Measurements from ENCODE around the gene AMOTL2.

The AMOTL2 gene

DNA sequence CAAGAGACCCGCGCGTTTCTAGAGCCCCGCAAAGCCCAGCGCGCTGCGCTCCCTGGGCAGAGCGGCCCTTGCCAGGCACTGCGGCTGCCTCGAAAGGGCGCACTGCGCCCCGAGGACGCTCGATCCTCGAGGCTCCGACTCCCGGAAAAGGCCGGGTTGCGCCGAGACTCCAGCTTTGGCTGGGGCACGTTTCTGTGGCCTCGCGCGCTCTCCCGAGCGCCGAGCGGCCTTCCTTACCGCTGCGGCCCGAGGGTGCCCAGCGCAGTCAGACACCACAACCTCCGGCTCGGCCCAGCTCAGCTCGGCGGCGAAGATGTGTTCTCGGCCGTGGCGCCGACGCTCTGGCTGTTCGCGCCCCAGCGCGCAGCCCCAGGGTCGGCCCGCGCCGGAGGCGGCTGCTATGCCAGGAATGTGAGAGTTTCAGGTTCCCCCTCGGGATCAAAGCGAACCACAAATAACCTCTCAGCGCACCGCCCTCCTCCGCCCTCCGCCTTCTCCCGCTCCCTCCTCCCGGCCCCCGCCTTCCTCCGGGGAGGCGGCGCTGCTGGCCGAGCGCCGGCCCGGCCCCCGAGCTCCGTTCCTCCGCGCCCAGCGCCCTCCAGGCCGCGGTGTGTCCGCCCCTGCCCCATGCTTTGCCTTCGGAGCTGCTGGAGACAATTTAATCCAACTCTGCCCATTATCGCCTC, at the start of gene AMOTL2:
TSS of gene AMOTL2 (minus strand) at position 343 of the 686 bp plus-strand sequence. CDS start 3,014 bp downstream, outside the sequence.
- peak; percentile 4 for DNase-seq

DNA sequence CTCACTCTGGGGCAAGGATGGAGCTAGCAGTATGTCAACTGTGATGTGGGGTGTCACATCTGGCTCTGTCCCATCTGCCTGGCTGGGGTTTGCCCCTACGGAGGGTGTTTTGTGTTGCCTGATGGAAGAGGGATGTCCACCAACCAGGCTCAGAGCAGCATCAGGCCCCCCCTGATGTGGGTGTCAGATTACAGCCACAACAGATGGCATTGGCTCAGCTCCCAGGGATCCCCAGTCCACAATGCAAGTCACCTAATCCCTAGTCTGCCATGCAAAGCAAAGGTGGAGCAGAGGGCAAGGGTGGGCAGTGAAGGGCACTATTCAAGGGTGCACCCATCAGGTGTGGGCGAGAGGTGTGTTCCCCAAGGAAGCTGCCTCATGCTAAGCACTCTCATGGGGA, 48.9 kb upstream of the AMOTL2 start:
- no peak for DNase-seq

DNA sequence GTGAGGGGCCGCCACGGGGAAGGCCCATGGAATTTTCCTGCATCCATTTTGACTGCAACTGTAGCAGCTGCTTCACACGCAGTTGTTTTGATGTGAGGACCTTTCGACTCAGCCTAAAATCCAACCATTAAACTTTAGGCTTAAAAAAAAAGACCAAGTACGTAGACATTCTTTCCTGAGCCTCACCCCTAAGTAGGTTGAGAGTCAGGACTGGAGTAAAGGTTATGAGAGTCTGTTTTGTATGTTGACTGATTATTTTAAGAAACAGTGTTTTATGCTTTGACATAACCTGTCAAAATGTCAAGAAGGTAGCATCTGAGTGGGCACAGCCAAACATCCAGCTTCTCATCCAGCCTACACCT, 45.7 kb upstream of the AMOTL2 start:
- no peak for DNase-seq

DNA sequence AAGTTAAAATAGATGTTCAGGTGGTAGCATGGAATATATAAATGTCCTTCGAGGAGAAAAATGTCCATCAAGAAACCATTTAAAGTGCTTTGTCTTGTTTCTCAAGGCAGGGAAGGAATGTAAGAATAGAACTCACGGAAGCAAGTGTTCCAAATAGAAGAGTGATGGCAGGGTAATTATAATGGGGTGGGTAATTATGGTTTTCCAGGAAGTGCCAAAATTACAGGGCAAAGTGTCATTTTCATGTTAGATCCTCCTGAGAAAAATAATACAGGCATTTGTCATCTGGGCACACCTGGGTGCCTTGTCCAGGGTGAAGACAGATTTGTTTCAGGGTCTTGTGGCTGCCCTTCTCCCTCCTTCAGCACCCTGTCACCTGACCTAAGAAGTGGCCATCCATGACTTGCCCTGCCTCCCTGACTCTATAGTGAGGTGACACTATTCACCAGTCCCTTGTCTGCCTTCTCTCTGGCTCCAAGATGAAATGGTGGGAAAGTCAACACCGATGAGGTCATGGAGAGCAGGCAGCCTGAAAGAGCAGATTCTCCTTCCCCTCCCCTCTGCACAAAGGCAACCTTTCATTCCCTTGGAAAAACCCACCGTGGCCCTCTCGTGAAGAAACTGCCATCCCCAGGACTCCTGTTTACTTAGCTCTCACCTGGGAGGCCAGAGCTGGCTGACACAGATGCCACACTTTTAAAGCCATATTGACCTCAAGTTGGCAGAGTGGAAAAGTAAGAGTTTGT, 45.1 kb upstream of the AMOTL2 start:
- DNase-seq, result no peak

DNA sequence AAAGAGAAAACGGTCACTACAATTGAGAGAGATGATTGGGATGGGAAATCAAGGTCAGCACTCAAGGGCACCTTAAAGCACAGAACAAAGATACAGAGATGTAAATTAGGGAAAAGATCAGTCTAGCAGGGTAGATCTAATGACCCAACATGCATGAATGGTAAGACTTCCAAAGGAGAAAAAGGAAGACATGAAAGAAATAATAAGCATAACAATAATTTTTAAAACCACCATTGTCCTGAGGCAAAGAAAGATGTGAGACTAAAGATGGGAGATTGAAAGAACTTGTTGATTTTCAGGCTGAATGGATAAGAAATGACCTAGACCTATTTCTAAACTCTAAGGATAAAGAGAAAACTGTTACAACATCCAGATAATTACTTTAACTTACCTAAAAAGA, 34.8 kb upstream of the AMOTL2 start:
- DNase-seq, result no peak

DNA sequence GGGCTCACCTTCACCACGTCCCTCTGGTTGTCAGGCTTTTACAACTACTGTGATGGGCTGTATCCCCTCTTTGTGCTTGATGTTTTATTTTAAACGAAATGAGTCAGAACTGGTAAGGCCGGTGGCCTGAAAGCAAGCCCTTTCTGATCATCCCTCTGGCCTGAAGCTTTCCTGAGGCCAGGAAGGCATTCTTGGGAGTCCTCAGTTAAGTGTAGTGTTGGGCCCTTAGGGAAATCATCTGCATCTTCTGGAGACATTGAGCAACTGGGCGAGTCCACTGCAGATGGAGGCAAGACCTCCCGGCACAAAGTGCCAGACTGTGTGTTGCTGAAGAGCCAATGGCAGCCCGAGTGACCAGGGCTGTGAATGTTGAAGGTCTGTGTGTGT, 33.0 kb upstream of the AMOTL2 start:
- no peak for DNase-seq

DNA sequence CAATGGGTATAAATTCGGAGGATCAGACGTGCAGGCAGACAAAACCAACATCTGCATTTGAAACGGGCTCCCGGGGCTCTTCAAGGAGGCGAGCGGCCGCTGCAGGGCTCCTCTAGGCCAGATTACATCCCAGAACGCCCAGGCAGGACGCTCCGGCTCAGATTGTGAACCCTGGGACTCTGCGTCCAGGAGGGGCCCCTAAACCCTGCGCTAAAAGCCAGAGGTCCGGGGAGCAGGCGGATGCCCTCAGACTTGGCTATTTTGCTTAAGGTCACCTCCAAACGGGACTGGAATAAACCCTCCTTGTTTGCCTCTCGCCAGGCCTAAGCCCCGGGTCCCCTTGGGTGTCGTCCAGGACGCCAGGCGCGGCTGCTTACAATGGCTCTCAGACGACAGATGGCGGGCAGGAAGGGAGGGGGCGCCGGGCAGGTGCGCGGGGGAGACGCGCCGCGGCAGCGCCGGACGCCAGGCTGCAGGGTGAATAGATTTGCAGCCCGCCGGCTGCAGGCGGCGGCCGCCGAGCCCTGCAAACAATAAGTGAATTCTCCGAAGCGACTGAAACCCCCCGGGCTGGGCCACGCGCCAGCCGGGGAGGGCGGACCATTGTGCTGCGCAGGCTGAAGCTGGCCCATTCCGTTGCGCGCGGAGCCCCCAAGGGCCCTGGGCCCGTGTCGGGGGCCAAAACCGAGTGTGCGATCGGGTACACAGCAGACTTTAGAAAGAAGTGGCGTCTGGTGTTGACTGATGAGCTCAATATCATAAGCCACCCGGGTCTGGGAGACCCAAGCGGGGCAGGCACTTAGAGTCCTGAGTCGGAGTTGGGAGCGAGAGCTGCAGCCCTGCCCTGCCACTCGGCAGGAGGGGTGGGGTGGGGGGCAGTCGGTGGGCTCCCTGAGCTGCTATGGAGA, 32.3 kb upstream of the AMOTL2 start:
- DNase-seq, result no peak

DNA sequence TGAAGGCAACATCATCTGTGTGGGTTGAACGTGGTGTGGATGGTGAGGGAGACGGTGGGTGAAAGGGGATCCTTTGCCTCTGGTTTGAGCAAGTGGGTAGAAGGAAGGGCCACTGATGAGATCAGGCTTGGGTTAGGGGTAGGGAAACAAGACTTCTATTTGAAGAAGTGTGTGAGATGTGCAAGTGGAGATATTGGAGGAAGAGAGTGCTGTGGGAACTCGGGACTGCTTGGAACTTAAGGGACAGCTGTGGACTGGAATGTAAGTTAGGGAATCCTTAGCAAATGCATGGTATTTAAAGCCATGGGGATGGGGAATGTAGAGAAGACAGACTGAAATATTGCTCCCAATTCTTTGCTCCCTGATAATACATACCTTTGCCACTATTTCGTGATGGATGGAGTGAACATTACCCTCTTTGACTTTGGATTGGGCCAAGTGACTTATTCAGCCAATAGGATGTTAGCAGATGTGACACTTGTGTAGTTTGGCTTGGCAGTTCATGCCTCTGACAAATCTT, 30.2 kb upstream of the AMOTL2 start:
- DNase-seq, result no peak

DNA sequence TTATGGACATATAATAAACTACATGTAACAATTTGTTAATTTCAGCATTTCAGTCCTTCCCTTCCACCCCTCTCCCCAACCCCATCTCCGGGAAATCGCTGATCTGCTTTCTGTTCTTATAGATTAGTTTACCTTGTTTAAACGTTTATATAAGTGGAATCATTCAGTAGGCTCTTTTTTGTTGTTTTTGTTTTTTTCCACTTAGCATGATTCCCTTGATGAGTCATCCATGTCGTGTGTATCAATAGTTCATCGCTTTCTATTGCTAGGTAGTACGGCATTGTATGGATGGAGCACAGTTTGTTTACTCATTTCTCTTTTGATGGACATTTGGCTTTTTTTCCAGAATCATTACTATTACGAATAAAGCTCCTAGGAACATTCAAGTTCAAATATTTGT, 23.5 kb upstream of the AMOTL2 start:
- no peak for DNase-seq

DNA sequence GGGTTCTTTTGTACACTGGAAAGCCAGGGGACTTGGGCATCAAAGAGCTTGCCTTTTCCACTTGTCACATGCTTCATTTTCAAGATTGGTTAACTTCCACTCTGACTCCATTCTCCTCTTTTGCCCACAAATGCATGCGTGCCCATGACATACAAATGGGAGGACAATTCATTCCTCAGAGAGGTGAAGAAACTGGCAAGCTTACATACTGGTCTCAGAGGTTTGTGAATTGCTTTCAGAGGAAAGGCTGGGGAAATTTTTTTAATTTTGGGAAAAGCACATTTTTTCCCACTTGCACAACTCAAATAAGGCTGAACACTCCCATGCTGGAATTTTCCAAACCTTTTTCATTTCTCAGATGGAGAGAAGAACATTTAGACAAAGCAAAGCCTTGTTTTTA, 20.9 kb upstream of the AMOTL2 start:
- no peak for DNase-seq

DNA sequence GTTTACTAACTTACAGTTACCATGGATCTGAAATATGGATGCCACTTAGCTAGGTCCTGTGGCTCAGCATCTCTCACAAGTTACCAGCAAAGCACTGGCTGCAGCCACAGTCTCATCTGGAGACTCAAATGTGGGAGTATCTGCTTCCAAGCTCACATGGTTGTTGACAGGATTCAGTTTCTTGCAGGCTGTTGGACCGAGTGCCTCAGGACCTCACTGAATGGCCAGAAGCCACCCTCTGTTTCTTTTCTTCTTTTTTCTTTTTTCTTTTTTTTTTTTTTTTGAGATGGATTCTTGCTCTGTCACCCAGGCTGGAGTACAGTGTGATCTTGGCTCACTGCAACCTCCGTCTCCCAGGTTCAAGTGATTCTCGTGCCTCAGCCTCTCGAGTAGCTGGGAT, 20.1 kb upstream of the AMOTL2 start:
- DNase-seq, result no peak

DNA sequence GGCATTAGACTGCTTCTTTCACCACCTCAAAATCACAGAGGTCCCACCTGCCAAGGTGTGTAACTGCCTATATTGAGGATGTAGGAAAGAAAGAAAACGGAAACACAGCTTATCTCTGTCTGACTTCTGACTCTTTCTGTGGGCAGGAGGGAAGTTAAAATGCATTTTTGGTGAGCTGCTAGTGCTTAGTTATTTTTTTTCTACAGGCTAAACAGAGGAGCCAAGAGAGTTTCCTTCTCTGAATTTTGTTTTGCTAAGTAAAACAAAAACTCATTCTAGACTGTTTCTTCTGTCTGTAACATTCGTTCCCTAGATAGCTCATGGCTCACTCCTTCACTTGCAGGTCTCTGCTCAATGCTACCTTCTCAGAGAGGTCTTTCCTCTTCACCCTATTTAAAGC, 18.8 kb upstream of the AMOTL2 start:
- no peak for DNase-seq

DNA sequence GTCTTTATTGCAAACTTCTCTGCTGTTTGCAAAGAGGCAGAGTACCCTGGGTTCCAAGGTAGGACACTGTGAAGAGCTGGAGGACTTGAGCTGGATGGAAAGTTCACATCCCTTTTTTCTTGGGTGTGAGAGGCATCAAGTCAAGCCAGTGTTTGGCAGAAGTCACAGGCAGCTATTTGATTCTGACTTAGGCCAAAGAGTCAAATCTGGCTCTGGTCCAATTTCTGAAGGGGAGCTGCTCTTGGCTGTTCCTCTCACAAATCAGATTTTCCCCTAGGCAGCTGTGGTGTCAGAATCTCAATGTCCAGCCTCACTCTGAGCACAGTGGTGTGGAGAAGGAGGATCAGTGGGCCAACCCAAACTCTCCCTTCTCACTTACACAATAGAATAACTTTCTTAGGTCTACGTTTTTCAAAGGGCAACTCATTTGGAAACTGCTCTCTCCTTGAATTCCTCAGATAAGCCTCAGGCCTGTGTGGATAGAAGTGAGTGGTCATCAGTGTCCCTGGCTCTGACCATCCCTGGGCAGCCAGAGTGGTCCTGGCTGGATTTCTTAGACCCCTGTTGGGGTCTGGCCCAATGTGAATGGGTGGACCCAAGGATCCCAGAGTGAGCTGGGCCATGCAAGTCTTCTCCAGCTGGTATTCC, 18.2 kb upstream of the AMOTL2 start:
- DNase-seq, result no peak

DNA sequence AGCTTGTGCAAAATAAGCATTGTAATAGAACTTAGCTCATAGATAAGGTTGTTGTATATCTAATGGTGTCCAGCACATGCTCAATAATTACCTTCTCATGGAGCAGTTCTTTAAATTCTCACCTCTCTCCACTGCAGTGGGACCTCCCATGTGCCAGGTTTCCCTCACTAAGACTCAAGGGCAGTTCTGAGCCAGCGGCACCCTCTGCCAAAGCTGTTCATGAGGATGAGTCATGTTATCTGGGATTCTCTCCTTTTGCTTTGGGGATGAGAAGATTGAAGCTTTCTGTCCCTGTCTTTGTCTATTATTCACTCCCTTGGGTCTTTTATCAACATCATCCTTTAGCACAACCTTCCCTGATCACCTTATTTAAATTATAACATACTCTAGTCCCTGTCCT, 15.6 kb upstream of the AMOTL2 start:
- DNase-seq, result no peak

DNA sequence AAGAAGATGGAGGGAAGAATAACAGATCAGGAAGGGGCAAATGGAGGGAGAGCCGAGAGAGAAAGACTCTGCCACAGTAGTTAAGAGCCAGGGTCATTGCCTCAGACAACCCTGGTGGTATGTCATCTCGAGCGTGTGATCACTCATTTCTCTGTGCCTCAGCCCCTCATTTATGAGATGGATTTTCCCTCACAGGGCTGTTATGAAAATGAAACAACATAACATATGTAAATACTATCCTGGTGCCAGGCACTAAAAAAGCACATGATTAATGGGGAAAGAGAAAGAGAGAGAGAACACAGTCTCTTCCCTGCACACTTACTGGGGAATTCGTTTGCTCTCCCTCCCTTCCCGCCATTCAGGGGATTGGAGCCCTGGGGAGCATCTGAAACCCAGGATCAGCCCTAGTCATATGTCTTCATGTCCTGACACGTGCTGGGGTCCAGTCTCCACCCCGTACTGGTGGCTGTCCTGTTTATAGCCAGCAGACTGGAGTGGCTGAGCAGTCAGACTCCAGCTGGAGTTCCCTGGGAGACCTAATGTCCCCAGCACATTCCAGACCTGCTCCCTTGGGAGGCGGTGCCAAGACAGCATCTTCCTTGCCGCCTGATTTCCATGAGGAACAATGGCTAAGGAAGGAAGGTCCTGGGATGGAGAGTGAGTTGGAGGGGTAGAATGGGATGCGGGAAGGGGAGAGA, 14.7 kb upstream of the AMOTL2 start:
- DNase-seq, result no peak

DNA sequence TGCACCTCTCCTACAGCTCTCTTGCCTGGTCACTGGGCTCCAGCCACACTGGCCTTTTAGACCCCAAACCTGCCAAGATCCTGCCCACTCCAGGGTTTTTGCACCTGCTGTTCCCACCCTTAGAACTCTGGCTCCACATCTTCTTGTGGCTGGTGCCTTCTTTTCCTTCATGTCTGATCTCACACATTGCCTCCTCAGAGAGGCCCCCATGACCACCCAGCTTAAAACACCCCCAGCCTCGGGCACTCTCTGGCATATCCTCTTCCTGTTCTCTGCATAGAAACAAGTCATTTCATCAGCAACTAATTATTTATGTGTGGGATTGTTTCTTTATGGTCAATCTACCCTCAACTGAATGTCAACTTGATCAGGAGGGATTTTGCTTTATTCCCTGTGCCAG, 14.0 kb upstream of the AMOTL2 start:
- DNase-seq, result no peak

DNA sequence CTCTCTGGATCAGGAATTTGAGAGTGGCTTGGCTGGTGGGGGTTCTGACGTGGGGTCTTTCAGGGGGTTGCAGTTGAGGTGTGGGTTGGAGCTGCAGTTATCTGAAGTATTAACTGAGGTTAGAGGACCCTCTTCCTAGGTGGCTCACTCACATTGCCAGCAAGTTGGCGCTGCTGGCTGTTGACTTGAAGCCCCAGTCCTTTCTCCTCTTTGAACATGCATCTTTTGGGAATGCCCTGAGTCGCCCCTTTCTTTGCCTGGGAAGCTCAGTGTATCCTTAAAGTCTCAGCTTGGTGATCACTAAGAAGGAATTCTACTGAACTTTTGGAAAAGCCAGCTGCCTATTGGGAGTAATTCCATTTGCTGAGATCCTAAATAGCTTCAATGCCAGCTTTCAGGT, 13.0 kb upstream of the AMOTL2 start:
- no peak for DNase-seq

DNA sequence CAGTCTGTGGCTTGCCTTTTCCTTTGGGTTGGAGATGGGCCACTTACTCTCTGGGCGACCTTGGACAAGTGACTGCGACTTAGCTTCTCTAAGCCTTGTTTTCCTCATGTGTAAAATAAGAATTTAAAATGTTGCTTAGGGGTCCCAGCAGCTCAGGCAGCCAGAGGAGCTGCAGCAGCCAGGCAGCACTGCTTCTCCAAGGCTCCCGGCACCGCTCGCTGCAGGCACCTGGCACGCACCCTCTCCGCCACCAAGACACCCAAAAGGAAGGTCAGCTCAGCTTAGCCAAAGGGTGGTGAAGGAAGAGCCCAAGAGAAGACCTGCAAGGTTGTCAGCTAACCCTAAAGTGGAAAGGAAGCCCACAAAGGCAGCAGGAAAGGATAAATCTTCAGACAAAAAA, 10.7 kb upstream of the AMOTL2 start:
- no peak for DNase-seq

DNA sequence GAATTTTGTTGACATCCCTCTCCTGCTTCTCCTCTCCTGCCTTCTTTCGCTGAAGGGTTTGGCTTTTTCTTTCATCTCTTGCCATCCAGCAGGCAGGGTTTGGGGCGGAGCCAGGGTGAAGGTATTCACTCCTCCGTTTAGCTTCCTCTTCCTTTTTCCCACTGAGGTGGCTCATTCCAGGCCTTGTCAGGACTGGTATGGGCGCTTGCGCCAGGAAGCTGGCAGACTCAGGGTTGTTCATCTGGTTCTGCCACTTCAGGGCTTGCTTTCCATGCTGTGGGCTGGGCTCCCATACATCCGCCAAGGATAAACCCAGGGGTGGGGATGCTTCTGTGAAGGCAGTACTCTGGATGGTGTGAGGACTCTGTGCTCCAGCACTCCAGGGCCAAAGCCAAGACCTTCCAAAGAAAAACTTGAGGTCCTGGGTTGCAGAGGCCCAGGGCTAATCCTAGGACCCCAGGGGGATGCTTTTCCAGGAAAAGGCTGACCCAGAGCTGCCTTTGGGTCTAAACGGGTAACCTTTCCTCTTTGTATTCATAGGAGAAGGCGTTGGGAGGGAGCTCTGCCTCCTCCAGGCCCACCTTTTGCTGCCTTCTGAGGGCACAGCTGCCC, 7.7 kb upstream of the AMOTL2 start:
- no peak for DNase-seq

DNA sequence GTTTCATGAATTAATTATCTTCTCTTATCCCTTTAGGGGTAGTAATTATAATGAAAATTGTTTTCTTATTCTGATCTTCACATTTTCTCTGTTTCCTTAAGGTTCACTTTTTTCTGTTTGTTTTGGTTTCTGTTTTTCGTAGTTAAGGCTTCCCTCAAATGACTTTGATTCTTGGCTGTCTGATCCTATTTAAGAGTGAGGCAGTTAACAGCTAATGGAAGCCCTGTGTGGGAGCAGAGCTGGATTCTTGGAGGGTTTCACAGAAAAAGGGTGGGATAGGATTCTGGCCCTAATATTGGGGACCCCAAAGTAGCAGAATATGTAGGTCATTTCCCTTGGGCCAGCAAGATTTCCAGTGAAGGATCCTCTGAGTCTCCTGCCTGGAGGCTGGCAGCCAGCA, 6.8 kb upstream of the AMOTL2 start:
- DNase-seq, result no peak

DNA sequence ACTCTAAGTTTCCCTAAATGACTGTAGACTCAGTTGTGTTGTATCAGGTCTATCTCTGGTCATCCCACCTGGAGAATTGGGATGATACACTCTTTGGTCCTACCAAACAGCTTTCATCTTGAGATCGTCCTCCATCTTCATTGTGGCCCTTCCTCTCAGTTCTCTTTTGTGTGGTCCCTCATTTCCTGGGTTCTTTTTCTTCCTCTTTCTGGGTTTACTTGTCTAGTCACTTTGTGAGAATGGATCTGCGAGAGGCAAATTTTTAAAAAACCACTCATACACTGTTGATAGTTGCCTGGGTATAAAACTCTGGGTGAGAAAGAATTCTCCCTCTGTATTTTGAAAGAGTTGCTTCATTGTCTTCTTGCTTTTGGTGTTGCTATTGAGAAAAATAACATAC, 6.0 kb upstream of the AMOTL2 start:
- DNase-seq, result no peak

DNA sequence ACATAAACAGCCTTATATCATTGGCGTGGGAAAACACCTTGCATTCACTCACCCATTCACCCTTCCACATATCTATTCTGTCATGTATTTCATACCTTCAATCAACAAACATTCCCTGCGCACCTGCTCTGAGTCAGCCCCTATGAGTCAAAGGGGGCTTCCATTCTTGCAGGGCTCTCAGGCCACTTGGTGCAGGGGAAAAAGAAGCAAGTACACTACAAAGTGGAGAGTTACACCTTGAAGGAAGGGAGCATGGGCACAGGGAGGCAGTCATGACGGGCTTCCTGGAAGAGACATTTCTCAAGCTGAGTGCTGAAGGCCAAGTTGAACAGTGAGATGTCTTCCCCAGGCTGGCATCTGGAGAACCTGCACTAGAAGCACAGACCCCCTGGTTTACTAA, 4.6 kb upstream of the AMOTL2 start:
- DNase-seq, result no peak
